Activated B cell treated with CpG ODN at 0.5 μM for 24 hours (primary cell): ENCODE data around the gene LMCD1. TPM values are rescaled to one million over a fixed set of nuclear protein-coding genes. Genes with fewer than 3 reads are reported as not detected.

ENCODE experiments used
- ATAC-seq: fragments of 200-7000 bp; cut with Tn5 transposase; one replicate; pipeline ENCODE4 v1.10.0; 2021; ENCODE audit warnings: low read depth, mild to moderate bottlenecking, moderate library complexity
- CTCF ChIA-PET: fragments of 350-600 bp; sonication (Branson Sonifier 250); formaldehyde crosslinking; loops from one replicate; lab custom pipeline; 2021; ENCODE audit warnings: antibody characterized with exemption; lab: Charles Lee
- POLR2A ChIA-PET: fragments of 350-600 bp; sonication (Branson Sonifier 250); formaldehyde crosslinking; loops from one replicate; lab custom pipeline; 2021; ENCODE audit warnings: antibody characterized with exemption; lab: Charles Lee
- DNase-seq: peaks from one replicate; pipeline ENCODE4 v3.0.0; 2022
- H3K27ac Mint-ChIP-seq: one replicate; pipeline ENCODE4 v1.8.0; 2020; ENCODE audit warnings: mixed read lengths
- H3K27me3 Mint-ChIP-seq: one replicate; pipeline ENCODE4 v1.8.0; 2021; ENCODE audit warnings: mixed read lengths
- H3K36me3 Mint-ChIP-seq: one replicate; pipeline ENCODE4 v1.8.0; 2021; ENCODE audit warnings: low read depth, mixed read lengths
- H3K4me1 Mint-ChIP-seq: one replicate; pipeline ENCODE4 v1.8.0; 2021; ENCODE audit warnings: mixed read lengths
- H3K4me3 Mint-ChIP-seq: one replicate; pipeline ENCODE4 v1.8.0; 2020; ENCODE audit warnings: mild to moderate bottlenecking, mixed read lengths
- H3K9me3 Mint-ChIP-seq: one replicate; pipeline ENCODE4 v1.8.0; 2020; ENCODE audit warnings: mixed read lengths
- intact Hi-C: fragments of 100-400 bp; cut with micrococcal nuclease; formaldehyde crosslinking; loops from one replicate; pipeline ENCODE4 v1.15.1; 2024
- total RNA-seq: library from RNA; stranded (reverse); gene quantifications from 2 replicates; pipeline ENCODE4 v1.2.3, GENCODE V29; 2022
- TF ChIP-seq, protein P1 (sequence below): fragments of 200-600 bp; IDR thresholded peaks from one replicate; pipeline ENCODE4 v1.8.0; 2022; ENCODE audit warnings: antibody characterized with exemption, mild to moderate bottlenecking

The LMCD1 gene
- total RNA-seq, 1 donor from 2014 or later = 6.0 TPM

DNA sequence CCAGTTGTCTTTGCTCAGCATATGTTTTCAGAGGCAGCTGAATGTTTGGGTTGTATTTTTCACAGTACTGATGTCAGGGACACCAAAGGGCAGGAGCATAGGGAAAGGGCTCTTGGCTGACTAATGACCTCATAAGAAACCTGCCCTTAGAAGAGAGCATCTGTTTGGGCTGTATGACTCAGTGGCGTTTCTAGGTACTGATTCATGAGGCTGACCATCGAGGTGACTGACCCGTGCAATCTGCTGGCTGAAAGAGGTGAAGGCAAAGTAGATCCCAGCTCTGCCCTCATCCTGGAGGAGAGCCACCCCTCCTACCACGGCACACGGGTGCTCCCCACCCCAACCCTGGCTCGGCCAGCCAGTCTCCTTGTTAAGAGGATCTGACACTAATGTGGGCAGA, 8.3 kb downstream of the LMCD1 start:
- CTCF ChIA-PET = no interaction called here
- intact Hi-C loops = no loop called here
- Mint-ChIP-seq H3K9me3 (no peaks in the 10 kb centered on the region), H3K27ac (no peak overlapping the region), H3K4me1 (peaks cover 17% of the 10 kb centered on the region), H3K27me3 (no peaks in the 10 kb centered on the region), H3K4me3 (no peak overlapping the region), H3K36me3 (no peaks in the 10 kb centered on the region)
- TF ChIP-seq, protein P1, sequence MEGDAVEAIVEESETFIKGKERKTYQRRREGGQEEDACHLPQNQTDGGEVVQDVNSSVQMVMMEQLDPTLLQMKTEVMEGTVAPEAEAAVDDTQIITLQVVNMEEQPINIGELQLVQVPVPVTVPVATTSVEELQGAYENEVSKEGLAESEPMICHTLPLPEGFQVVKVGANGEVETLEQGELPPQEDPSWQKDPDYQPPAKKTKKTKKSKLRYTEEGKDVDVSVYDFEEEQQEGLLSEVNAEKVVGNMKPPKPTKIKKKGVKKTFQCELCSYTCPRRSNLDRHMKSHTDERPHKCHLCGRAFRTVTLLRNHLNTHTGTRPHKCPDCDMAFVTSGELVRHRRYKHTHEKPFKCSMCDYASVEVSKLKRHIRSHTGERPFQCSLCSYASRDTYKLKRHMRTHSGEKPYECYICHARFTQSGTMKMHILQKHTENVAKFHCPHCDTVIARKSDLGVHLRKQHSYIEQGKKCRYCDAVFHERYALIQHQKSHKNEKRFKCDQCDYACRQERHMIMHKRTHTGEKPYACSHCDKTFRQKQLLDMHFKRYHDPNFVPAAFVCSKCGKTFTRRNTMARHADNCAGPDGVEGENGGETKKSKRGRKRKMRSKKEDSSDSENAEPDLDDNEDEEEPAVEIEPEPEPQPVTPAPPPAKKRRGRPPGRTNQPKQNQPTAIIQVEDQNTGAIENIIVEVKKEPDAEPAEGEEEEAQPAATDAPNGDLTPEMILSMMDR = no peak
- POLR2A ChIA-PET = no interaction called here
- ATAC-seq = no peak
- DNase-seq = no peak

DNA sequence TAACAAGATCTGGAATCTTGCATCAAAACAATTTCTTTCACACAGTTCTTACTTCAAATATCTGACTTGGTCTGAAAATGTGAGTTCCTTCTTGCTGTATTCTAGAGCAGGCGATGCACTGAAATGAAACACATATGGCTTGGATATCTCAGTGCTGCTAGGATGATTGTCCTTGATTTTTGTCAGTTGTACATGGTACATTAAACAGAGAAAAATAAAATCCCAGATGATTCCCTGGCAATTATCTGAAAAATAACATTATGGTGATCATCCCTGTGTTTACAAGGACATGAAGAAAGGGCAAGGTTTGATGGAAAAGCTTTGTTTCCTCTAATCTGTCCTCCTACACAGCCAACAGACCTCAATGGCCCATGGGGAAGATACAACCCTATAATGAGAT, 10.6 kb downstream of the LMCD1 start:
- DNase-seq (no peak), ATAC-seq (no peak)
- no peaks in the 10 kb centered on the region for H3K36me3 Mint-ChIP-seq
- no peaks in the 10 kb centered on the region for H3K9me3 Mint-ChIP-seq
- no peaks in the 10 kb centered on the region for H3K27me3 Mint-ChIP-seq
- H3K4me1 Mint-ChIP-seq = peaks cover 6% of the 10 kb centered on the region
- CTCF ChIA-PET = no interaction called here
- TF ChIP-seq, protein P1 = no peak
- POLR2A ChIA-PET = no interaction called here
- no peak overlapping the region for H3K4me3 Mint-ChIP-seq
- H3K27ac Mint-ChIP-seq = no peak overlapping the region
- intact Hi-C loops = no loop called here

DNA sequence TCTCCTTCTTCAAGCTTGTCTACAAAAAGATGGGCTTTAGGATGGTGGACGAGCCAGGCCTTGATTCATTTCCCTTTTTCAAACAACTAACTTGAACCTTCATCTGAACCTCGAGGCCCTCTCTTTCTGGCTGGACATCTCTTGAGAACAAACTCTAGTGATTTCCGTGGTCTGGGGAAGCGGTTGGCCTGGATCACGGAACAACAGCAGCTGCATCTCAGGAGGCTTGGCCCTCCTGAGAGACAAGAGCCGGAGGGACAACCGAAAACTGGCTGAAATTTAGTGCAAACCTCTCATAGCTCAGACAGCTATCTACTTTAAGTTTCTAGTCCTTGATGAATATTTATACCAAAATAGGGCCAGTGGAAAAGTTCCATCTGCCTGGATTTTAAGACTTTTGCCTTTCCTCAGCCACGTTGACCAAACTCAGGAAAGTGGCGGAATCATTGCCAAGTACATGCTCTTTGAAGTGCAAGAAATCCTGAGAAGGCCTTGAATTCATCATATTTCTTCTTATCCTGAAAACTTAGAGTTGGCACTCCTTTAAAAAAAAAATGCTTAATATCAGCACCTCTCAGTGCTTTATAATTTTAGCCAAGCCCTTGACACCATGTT, 14.5 kb downstream of the LMCD1 start:
- ChIA-PET POLR2A (no interaction called here), CTCF (no interaction called here)
- no peak overlapping the region for H3K27ac Mint-ChIP-seq
- no peaks in the 10 kb centered on the region for H3K27me3 Mint-ChIP-seq
- H3K36me3 Mint-ChIP-seq = no peaks in the 10 kb centered on the region
- intact Hi-C loops = no loop called here
- ATAC-seq (no peak), DNase-seq (no peak)
- no peaks in the 10 kb centered on the region for H3K4me1 Mint-ChIP-seq
- TF ChIP-seq, protein P1 = no peak
- H3K4me3 Mint-ChIP-seq = no peak overlapping the region
- H3K9me3 Mint-ChIP-seq = no peaks in the 10 kb centered on the region

DNA sequence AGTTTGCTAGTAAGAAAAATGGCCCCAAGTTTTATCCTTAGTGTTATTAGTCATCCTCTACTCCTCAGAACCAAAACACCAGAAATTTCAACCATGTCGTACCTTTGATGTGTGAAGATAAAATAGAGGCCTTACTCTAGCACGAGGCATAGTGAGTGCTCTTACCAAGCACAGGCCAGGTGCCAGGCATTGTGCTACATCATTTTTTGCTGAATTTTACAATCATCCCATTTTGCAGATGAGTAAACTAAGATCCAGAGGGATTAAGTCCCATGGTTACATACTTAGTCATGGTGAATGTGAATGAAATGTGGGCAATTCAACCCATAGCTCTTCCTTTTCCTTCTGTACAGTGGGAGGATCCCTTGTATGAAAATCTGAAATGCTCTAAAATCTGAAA, 15.2 kb downstream of the LMCD1 start:
- no peak overlapping the region for H3K27ac Mint-ChIP-seq

DNA sequence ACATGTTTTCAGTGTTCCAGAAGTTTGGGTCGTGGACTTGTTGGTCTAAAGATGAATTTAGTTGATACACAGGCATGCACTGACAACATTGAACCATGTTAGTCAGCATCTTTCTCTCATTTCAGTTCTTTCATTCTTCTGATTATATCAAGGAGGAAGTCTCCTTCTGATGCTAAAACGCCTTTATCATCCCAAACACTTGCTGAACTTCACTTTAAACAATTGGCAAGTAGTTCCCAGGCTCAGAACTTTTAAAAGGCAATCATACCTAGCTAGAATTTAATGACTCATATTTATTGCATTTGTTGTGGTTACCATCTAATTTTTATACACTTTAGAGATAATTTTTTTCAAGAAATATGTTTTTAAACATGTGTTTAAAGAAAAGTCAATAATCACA, 15.9 kb downstream of the LMCD1 start:
- ATAC-seq (no peak), DNase-seq (no peak)
- ChIA-PET CTCF (no interaction called here), POLR2A (no interaction called here)
- intact Hi-C loops = no loop called here
- TF ChIP-seq, protein P1 = no peak
- Mint-ChIP-seq H3K27me3 (no peaks in the 10 kb centered on the region), H3K27ac (no peak overlapping the region), H3K4me3 (no peak overlapping the region), H3K4me1 (no peaks in the 10 kb centered on the region), H3K9me3 (no peaks in the 10 kb centered on the region), H3K36me3 (no peaks in the 10 kb centered on the region)

More for the DNA sequence above, 15.2 kb downstream of the LMCD1 start:
- ChIA-PET POLR2A (no interaction called here), CTCF (no interaction called here)
- Mint-ChIP-seq H3K4me3 (no peak overlapping the region), H3K9me3 (no peaks in the 10 kb centered on the region), H3K4me1 (no peaks in the 10 kb centered on the region), H3K36me3 (no peaks in the 10 kb centered on the region), H3K27me3 (no peaks in the 10 kb centered on the region)
- intact Hi-C loops = no loop called here
- no peak for DNase-seq
- TF ChIP-seq, protein P1 = no peak
- no peak for ATAC-seq
